Measurements from ENCODE around the gene CATSPER3. TPM values are rescaled to one million over a fixed set of nuclear protein-coding genes. Genes with fewer than 3 reads are reported as not detected.

The CATSPER3 gene
- total and polyA plus RNA-seq, 2 of the 13 experiments (the other 11 are each of a cell fraction or from before 2014, with no cell fraction given), result 0.33 to 0.37 TPM

GRCh38 chr5:135046661-135047346 lies 79.1 kb downstream of the CATSPER3 start:
- no peak overlapping the region for H3K4me3 ChIP-seq (replicated peaks in 1 of 3; ENCODE audit: insufficient read depth in 1 of 3, low read depth in 2 of 3, low read length in 3 of 3)
- intact Hi-C loops (cut with micrococcal nuclease; ENCODE audit: unreplicated experiment), result no loop called here
- H3K79me2 ChIP-seq (ENCODE audit: insufficient read depth, low read length), result no peaks in the 10 kb centered on the region
- ChIA-PET POLR2A (interaction anchor here (1.2 kb wide), 1 partner anchor 12 kb away, joined by 3 read pairs; no protein-coding TSS in a partner anchor), CTCF (ENCODE audit: low intra/inter-chr PET ratio, low total read pairs) (no interaction called here)
- no peak for DNase-seq (ENCODE audit: low spot score)
- no peak for FAIRE-seq
- no peak overlapping the region for H3K4me2 ChIP-seq (ENCODE audit: low read depth, low read length)
- WGBS (ENCODE audit: low lambda C conversion rate), result 90% methylated on average over 4 of the region's 5 CpGs
- H3K36me3 ChIP-seq (replicated peaks in 1 of 2; ENCODE audit: control insufficient read depth in 1 of 2, insufficient read depth in 2 of 2, low read length in 2 of 2), result no peaks in the 10 kb centered on the region
- no peak for ATAC-seq
- no peaks in the 10 kb centered on the region for H3K27me3 ChIP-seq (ENCODE audit: control insufficient read depth in 1 of 2, insufficient read depth in 2 of 2, low read length in 2 of 2)
- 0 out of 2 replicates have a peak, but pooled peaks cover 7% of the 10 kb centered on the region for H3K4me1 ChIP-seq (ENCODE audit: insufficient read depth, low read length)
- no peak overlapping the region for H3K27ac ChIP-seq (ENCODE audit: extremely low read length, insufficient read depth, low read length)
- no peaks in the 10 kb centered on the region for H4K20me1 ChIP-seq (ENCODE audit: insufficient read depth, low read length)
- H3K9ac ChIP-seq (ENCODE audit: insufficient read depth, low read depth, low read length), result no peak overlapping the region
- BruUV-seq (replicated peaks), result no TSS peak
- in situ Hi-C loops (cut with HindIII; ENCODE audit: extremely low pct_ligation_motif_present, low pct_unique_long_range_greater_than_20kb), result no loop called here
- H3K9me3 ChIP-seq (ENCODE audit: low read length), result no peaks in the 10 kb centered on the region
- H2AFZ ChIP-seq (ENCODE audit: low read length), result no peak overlapping the region
- TF ChIP-seq NFAT5 (CRISPR knock-in tag; IDR thresholded peaks at IDR 0.05) (no peak), ZZZ3 (CRISPR knock-in tag; IDR thresholded peaks at IDR 0.05; ENCODE audit: borderline replicate concordance) (no peak), ZNF703 (CRISPR knock-in tag; IDR thresholded peaks at IDR 0.05; ENCODE audit: borderline replicate concordance) (no peak), ZBTB44 (CRISPR knock-in tag; IDR thresholded peaks at IDR 0.05) (no peak), RNF219 (CRISPR knock-in tag; IDR thresholded peaks at IDR 0.05) (no peak), ATF1 (CRISPR knock-in tag; IDR thresholded peaks at IDR 0.05) (no peak), ZNF614 (CRISPR knock-in tag; IDR thresholded peaks at IDR 0.05; ENCODE audit: borderline replicate concordance) (no peak), ATM (IDR thresholded peaks at IDR 0.05; ENCODE audit: borderline replicate concordance) (no peak), ZNF460 (CRISPR knock-in tag; IDR thresholded peaks at IDR 0.05; ENCODE audit: borderline replicate concordance) (no peak), PLSCR1 (CRISPR knock-in tag; IDR thresholded peaks at IDR 0.05; ENCODE audit: borderline replicate concordance) (no peak), CREBL2 (CRISPR knock-in tag; IDR thresholded peaks at IDR 0.05; ENCODE audit: borderline replicate concordance) (no peak), ZFX (CRISPR knock-in tag; IDR thresholded peaks at IDR 0.05; ENCODE audit: low read depth) (no peak)
